Endothelial cell of umbilical vein (primary cell): ENCODE measurements around the gene PAK6.

ENCODE experiments used
- CTCF ChIP-seq, 2 donors: IDR thresholded peaks; 1 replicate in 1 of 2; 2 replicates in 1 of 2; pipeline ENCODE4 v1.5.1; 2011; ENCODE audit warnings: low read length in 2 of 2, mild to moderate bottlenecking in 2 of 2, moderate library complexity in 2 of 2, control low read depth in 1 of 2, inconsistent platforms in 1 of 2, low read depth in 1 of 2; ENCODE audit not compliant: insufficient read depth in 1 of 2; ENCODE audit errors: extremely low read depth in 1 of 2
- EZH2 ChIP-seq: IDR thresholded peaks from 2 replicates; pipeline ENCODE4 v1.6.1; 2012; ENCODE audit warnings: borderline replicate concordance, low read depth, mild to moderate bottlenecking, moderate library complexity, low read length, inconsistent platforms; ENCODE audit not compliant: severe bottlenecking
- MYC ChIP-seq: IDR thresholded peaks from one replicate; pipeline ENCODE4 v1.6.1; 2011; ENCODE audit warnings: mild to moderate bottlenecking, low read depth, low read length
- POLR2A ChIP-seq: IDR thresholded peaks from 2 replicates; pipeline ENCODE4 v1.6.1; 2012; ENCODE audit warnings: low read depth, mild to moderate bottlenecking, control low read depth, low read length
- POLR2AphosphoS5 ChIP-seq: IDR thresholded peaks from 2 replicates; pipeline ENCODE4 v1.6.1; 2012; ENCODE audit warnings: low read depth, mild to moderate bottlenecking, control low read depth, low read length, moderate library complexity; ENCODE audit not compliant: insufficient read depth

GRCh38 chr15:40290545-40290917 is 51.7 kb downstream of the PAK6 start:
- TF ChIP-seq CTCF (IDR thresholded peaks at IDR 0.05; ENCODE audit: extremely low read depth in 1 of 2, insufficient read depth in 1 of 2, low read depth in 1 of 2, low read length in 2 of 2) (no peak), POLR2AphosphoS5 (no peak), MYC (no peak), EZH2 (no peak), POLR2A (no peak)
